SKM-1 (cell line): ENCODE data around the gene HMGB2.

ENCODE experiments used
- DNase-seq: peaks from one replicate; lab custom pipeline; 2025; ENCODE audit not compliant: unreplicated experiment; lab: John Stamatoyannopoulos, UW

HMGB2 gene

DNA sequence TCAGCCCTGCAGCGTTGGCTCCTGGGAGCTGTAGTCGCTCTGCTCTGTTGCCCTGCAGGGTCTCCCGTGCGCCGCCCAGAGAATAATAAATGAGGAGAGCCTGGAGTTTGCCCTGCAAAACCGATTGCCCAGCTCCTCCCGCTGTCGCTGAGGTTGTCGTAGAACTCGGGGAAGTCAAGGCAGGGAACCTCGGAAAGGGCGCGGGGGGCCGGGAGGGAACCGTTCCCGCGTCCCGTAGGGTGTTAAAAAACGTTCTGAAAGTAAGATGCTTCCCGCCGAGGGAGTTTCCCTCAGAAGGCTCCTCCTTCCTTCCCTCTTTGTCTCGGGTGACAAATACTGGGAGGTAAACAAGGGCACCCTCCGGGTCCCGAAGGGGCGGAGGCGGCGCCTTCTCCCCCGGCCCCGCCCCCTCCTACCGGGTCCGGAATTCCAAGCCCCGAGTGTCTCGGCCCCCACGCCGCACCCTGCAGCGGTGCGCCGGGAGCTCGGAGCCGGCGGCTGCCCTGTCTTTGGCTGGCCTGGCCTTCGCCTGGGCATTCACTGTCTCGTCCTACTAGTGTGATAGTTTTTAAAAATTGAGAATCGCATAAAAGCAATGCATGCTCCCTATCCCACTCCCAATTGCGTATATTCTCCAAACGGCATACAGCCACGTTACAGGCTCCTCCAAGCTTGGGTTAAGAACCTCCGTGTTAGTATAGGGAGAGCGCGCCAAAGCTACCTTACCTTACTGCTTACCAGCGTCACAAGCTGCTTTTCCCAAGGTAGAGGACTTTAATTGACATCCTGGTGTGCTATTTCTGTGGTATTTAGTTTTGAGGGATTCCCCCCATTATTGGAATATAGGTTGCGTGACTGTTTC is 964 bp upstream of the HMGB2 start:
- peak; percentile 68 for DNase-seq

GRCh38 chr4:173333658-173334084 is 487 bp downstream of the HMGB2 start:
- DNase-seq, result no peak

DNA sequence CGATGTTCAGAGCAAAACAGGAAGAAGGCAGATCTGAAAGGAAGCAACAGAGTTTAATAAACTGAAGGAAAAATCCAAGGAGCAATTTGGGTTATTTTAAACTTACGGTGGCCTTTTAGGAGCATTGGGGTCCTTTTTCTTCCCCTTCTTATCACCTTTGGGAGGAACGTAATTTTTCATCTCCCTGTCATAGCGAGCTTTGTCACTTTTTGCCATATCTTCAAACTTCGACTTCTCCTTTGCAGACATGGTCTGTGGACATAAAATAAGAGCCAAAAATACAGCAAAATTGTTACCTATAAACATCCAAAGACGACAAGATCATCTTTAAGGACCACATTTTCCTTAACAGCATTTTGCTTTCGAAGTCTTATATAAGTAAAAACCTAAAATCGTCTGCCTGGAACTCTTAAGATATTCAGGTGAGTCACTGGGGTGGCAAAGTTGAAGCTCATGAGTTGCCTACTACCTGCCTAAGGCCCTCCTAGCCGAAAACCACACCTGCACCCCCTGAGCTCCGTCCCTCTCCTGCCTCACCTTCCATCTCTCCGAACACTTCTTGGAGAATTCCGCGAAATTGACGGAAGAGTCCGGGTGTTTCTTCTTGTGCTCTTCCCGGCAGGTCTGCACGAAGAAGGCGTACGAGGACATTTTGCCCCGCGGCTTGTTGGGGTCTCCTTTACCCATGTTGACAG is 1.0 kb downstream of the HMGB2 start:
- DNase-seq, result no peak

DNA sequence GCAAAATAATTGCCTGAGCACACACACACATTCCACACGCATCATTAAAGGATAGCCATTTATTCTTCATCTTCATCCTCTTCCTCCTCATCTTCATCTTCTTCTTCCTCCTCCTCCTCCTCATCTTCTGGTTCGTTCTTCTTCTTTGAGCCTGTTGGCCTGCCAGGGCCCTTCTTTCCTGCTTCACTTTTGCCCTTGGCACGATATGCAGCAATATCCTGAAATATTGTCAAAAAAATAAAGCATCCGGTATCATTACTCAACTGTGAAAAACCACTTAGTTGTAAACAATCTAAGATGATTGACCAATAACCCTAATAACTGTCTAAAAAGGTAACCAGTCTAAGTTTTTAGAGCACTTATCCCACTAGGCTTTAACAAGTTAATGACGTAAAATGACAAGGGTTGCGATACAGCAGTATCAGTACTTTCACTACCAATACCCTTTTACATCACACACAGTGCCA is 2.1 kb downstream of the HMGB2 start:
- DNase-seq, result no peak

- DNase-seq, result no peak
These were observed 3.6 kb downstream of the HMGB2 start for GRCh38 chr4:173330590-173330989.

DNA sequence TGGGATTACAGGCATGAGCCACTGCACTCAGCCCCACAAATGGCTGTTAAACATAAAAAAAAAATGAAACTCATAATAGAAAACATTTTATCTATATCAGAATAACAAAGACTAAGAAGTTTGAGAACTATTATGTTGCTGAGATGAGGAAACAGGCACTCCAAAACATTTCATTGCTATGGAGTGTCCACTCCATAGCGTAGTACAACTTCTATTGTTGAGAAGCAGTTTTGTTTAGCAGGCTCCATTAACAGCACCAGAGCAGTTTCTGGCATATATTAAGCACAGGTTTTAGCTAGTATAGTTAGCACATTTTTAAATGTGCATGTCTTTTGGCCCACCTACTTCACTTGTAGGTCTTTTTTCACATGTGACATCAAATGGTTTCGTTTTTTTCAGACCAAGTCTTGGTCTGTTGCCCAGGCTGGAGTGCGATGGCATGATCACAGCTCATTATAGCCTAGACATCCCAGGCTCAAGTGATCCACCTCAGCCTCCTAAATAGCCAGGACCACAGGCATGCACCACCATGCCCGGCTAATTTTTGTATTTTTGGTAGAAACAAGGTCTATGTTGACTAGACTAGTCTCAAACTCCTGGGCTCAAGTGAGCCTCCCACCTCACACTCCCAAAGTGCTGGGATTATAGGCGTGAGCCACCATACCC is 5.8 kb downstream of the HMGB2 start:
- DNase-seq, result no peak

DNA sequence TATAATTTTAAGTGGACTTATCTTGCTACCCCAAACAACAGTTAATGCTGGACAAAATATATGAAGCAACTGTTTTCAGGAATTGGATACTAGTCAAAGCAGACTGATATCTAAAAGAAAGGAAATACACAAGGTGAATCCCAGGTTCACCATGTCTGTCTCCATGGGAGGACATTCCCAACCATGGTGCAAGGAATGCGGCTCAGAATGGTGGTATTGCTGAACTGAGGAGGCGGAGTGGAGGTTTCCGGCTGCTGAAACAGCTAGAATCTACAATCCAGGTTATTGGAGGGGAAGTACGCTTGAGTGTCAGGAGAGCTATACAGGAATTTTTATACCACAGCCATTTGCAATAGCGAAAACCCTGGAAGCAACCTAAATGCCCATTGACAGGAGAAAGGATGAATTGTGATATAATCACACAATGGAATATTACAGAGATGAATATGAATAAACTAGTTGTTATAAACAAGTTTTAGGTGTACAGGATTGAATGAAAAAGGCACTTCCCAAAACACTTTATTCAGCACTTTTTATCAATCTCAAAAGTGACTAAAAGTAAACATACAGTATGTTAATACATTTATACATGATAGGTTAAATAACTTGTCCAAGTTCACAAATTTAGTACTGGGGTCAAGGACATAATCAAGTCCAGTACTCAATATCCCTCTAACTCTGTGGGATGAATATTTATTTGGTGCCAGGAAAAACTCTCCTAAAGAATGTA is 9.0 kb downstream of the HMGB2 start:
- no peak for DNase-seq

GRCh38 chr4:173319696-173320095 is 14.5 kb downstream of the HMGB2 start:
- DNase-seq, result no peak

GRCh38 chr4:173318648-173319211 is 15.4 kb downstream of the HMGB2 start:
- no peak for DNase-seq

DNA sequence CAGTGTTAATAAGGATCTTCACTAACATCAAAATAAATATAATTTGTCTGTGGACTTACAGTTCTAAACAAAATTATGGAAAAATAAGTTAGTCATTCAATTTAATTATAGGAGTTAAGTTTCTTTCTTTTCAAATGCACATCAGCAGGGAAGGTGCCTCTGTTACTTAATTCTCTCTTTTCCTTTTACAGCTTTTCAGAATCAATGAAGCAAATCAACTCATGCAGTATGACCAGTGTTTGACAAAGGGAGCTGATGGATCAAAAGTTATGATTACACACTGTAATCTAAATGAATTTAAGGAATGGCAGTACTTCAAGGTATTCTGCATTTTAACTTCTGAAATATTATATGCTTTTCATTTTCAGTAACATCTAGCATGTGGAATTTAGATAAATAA is 15.9 kb downstream of the HMGB2 start:
- no peak for DNase-seq

DNA sequence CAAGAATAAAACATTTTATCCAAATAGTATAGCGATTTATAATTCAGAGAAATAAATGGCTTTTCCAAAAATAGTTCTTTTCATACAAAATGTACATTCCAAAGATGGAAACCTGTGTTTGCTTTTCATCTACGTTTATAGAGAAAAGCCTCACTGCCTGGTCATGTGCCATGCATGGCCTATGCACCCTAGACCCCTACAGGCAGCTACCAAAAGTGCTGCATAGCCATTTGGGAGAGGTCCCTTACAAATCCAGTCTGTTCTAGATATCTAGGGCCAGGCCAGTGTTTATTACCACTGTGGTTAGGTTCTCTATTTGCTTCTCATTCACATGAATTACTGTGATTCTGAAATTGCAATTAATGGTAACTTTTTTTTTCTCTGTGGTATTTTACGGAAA is 17.2 kb downstream of the HMGB2 start:
- DNase-seq, result no peak

DNA sequence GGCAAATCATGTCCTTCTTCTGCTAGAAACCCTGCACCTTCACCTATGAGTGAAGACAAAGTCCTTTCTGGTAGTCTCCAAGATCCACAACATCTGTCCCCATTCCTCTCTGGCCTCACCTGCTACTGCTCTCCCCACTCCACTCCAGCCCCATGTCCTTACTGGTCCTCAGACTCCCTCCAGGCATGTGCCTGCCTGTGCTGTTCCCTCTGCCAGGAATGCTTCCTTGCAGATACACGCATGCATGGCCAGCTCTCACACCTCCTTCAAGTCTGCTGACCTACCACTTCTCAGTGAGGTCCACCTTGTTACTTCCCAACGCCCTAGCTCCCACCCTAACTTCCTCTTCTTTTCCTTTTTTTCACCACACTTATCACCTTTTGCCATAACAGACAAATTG is 18.1 kb downstream of the HMGB2 start:
- no peak for DNase-seq

DNA sequence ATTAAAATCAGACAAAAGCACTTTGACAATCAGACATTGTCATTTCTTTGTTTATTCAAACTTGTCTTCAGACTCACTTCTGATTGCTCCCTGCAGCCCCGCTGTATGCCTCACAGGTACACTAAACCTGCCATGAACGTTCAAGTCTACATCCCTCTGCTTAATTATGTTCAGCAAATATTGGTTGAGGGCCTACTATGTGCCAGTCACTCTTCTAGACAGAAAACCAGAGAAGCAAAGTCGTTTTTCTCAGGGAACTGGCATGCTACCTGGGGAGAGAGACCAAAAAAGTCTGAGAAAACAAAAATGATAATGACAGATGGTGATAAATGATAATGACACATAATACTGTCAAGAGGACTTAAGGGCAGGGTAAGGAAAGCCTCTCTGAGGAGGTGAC is 19.4 kb downstream of the HMGB2 start:
- no peak for DNase-seq

DNA sequence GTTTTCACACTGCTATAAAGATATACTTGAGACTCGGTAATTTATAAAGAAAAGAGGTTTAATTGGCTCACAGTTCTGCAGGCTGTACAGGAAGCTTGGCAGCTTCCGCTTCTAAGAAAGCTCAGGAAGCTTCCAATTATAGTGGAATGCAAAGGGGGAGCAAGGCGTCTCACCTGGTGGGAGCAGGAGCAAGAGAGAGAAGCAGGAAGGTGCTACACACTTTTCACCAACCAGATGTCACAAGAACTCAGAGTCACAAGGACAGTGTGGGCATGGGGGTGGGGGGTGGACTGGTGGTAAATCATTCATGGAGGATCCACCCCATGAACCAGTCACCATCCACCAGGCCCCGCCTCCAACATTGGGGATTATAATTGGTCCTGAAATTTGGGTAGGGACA is 22.8 kb downstream of the HMGB2 start:
- DNase-seq, result no peak

DNA sequence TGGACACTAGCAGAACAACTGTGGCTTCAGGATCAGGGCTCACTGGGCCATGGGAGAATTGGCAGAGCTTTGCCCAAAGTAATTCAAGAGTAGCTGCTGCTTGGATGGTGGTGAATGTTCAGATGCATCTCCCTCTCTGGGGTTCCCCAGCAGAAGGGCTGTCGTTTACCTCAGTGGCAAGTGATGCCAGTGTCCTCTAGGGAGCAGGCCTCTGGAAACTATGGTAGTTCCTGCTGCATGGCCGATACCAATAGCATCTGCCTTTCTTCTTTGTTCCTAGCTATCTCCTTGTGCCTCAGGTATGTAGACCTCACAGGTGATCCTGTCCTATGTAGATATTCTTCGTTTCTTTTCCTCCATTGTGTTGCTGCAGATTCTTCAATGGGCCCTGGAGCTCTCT is 26.4 kb downstream of the HMGB2 start:
- DNase-seq, result no peak

DNA sequence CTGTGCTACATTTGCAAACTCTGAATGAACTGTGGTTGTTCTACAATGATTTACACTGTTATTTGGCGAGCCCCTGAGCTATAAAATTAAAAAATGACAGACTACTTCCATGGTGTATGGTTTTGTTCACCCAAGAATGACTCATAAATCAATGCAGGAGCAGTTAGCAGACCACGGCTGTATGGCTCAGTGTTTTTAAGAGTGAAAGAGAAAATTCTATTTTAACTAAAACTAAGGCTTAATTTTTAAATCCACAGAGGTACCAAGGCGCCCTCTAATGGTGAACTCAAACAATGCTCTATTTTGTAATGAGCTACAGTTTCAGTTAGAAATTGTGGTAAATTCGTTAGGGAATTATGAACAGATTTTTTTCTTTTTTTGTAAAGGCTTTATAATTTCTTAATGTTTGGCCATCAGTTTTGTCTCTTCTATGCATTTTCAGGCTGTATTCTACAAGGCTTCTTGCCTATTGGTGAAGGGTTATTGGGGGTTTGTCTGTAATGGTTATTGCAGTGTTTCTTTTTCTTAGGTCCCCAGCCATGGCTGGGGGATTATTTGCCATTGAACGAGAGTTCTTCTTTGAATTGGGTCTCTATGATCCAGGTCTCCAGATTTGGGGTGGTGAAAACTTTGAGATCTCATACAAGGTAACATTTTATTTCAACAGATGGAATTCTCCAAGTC is 32.5 kb downstream of the HMGB2 start:
- peak; percentile 21 for DNase-seq

- DNase-seq, result no peak
These were observed 39.7 kb downstream of the HMGB2 start for GRCh38 chr4:173294444-173294843.

DNA sequence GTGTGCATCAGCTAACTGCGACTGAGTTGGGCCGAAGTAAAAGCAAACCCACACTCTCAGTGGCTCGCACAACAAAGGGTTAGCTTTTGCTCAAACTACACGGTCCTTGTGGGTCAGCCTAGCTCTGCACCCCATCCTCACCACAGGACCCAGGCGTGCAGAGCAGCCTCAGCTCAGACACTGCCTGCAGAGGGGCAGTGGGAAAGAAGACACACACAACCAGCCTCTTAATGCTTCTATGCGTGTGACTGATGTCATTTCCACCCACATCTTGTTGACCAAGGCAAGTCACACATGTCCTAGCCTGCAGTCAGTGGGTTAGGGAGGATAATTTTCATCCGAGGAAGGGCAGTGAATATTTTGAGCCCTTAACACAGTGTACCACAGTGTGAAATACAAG is 40.5 kb downstream of the HMGB2 start:
- DNase-seq, result no peak

GRCh38 chr4:173291899-173292298 is 42.3 kb downstream of the HMGB2 start:
- no peak for DNase-seq

- DNase-seq, result no peak
These were observed 44.8 kb downstream of the HMGB2 start for GRCh38 chr4:173289353-173289727.
